ENCODE results near the gene THSD7B.

The THSD7B gene

GRCh38 chr2:137182071-137182470 lies 416.7 kb downstream of the THSD7B start:
- H3K27me3 ChIP-seq (ENCODE audit: control insufficient read depth, insufficient read depth, low read length), result no peaks in the 10 kb centered on the region
- H3K4me1 ChIP-seq (ENCODE audit: control insufficient read depth, insufficient read depth, low read length), result peaks cover 29% of the 10 kb centered on the region
- H3K9ac ChIP-seq (ENCODE audit: low read depth, low read length), result no peak overlapping the region
- no peak overlapping the region for H3K4me2 ChIP-seq (ENCODE audit: low read length)
- H3K36me3 ChIP-seq (ENCODE audit: insufficient read depth, low read length), result no peaks in the 10 kb centered on the region
- H3K9me3 ChIP-seq (replicated peaks; ENCODE audit: low read length), result peaks cover 2% of the 10 kb centered on the region
- H3K4me3 ChIP-seq (ENCODE audit: low read length), result no peak overlapping the region

- Histone ChIP-seq H3K4me3 (ENCODE audit: low read length) (no peak overlapping the region), H3K9me3 (replicated peaks; ENCODE audit: low read length) (peaks cover 2% of the 10 kb centered on the region), H3K27me3 (ENCODE audit: control insufficient read depth, insufficient read depth, low read length) (no peaks in the 10 kb centered on the region), H3K4me2 (ENCODE audit: low read length) (no peak overlapping the region), H3K36me3 (ENCODE audit: insufficient read depth, low read length) (no peaks in the 10 kb centered on the region), H3K9ac (ENCODE audit: low read depth, low read length) (no peak overlapping the region), H3K4me1 (ENCODE audit: control insufficient read depth, insufficient read depth, low read length) (peaks cover 26% of the 10 kb centered on the region)
These were observed 418.0 kb downstream of the THSD7B start for GRCh38 chr2:137183206-137183898.

- Histone ChIP-seq H3K9ac (ENCODE audit: low read depth, low read length) (no peak overlapping the region), H3K4me3 (ENCODE audit: low read length) (no peak overlapping the region)
These were observed 420.2 kb downstream of the THSD7B start for GRCh38 chr2:137185378-137186078.

DNA sequence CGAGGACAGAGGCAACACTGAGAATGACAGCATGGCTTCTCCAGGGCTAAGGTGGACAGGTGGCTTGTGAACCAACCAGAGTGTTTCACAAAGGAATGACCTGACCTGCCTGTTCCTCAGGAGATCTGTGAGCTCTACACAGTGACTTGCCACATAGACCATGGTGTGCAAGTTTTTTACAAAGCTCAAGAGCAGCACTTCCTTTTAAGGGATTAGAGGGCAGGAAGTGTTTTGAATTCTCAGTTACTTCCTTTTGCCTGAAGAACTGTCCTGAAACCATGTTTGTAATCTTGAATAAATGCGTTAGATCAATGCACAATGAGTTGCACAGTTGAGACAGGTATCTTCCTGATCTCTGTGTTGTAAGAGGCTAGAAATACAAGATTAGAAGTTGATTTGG lies 421.9 kb downstream of the THSD7B start:
- Histone ChIP-seq H3K4me2 (ENCODE audit: low read length) (no peak overlapping the region), H3K9me3 (replicated peaks; ENCODE audit: low read length) (peaks cover 2% of the 10 kb centered on the region), H3K36me3 (ENCODE audit: insufficient read depth, low read length) (no peaks in the 10 kb centered on the region), H3K4me3 (ENCODE audit: low read length) (no peak overlapping the region), H3K27me3 (ENCODE audit: control insufficient read depth, insufficient read depth, low read length) (no peaks in the 10 kb centered on the region), H3K4me1 (ENCODE audit: control insufficient read depth, insufficient read depth, low read length) (peaks cover 12% of the 10 kb centered on the region), H3K9ac (ENCODE audit: low read depth, low read length) (no peak overlapping the region)

More at GRCh38 chr2:137185378-137186078, 420.2 kb downstream of the THSD7B start:
- no peaks in the 10 kb centered on the region for H3K36me3 ChIP-seq (ENCODE audit: insufficient read depth, low read length)
- H3K27me3 ChIP-seq (ENCODE audit: control insufficient read depth, insufficient read depth, low read length), result no peaks in the 10 kb centered on the region
- H3K4me1 ChIP-seq (ENCODE audit: control insufficient read depth, insufficient read depth, low read length), result peaks cover 8% of the 10 kb centered on the region
- H3K9me3 ChIP-seq (replicated peaks; ENCODE audit: low read length), result peaks cover 2% of the 10 kb centered on the region
- no peak overlapping the region for H3K4me2 ChIP-seq (ENCODE audit: low read length)

- Histone ChIP-seq H3K4me1 (ENCODE audit: control insufficient read depth, insufficient read depth, low read length) (peaks cover 21% of the 10 kb centered on the region), H3K9me3 (replicated peaks; ENCODE audit: low read length) (no peaks in the 10 kb centered on the region)
These were observed 425.3 kb downstream of the THSD7B start for GRCh38 chr2:137190411-137191195.

DNA sequence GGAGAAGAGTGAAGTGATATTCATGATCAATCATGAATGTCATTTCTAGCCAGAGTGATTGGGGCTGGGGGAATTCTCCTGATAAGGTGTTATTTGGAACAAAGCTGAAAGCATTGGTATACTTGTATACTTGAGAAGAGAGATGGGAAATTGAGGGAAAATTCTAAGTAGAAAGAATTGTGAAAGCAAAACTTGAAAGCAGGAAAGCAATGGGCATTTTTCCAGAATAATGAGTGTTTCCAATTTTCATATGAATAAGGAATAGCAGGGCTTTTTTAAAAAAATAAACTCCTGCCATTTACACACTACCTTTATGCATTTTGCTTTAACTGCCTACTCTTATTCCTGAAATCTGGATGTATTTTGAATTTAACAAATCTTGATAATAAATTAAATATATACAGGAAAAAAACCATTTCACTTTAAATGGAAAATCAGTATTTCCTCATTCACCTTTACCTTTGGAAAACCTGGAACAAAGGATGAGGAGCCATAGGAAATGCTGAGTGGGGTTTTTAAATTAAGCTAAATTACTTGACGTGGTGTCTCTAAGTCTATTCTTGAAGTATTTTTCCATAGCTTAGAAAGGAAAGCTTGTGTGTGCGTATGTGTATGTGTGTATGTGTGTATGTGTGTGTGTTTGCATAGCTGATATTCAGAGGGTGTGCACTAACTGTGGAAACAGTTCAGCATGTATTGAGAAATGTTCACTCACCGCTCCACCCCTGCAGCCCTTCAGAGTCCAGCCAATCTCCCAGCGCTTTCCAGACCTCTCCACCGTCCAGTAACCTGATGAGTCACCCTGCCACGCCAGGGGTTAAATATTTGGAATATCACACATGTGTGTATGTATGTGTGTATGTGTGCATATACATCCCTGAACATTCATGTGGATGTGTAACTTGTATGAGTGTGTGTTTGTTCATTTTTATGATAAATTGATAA lies 427.3 kb downstream of the THSD7B start:
- H3K4me1 ChIP-seq (ENCODE audit: control insufficient read depth, insufficient read depth, low read length), result peaks cover 21% of the 10 kb centered on the region
- H3K27me3 ChIP-seq (ENCODE audit: control insufficient read depth, insufficient read depth, low read length), result no peaks in the 10 kb centered on the region
- no peak overlapping the region for H3K4me2 ChIP-seq (ENCODE audit: low read length)
- H3K9me3 ChIP-seq (replicated peaks; ENCODE audit: low read length), result no peaks in the 10 kb centered on the region
- no peak overlapping the region for H3K4me3 ChIP-seq (ENCODE audit: low read length)
- H3K9ac ChIP-seq (ENCODE audit: low read depth, low read length), result no peak overlapping the region
- no peaks in the 10 kb centered on the region for H3K36me3 ChIP-seq (ENCODE audit: insufficient read depth, low read length)

More at GRCh38 chr2:137190411-137191195, 425.3 kb downstream of the THSD7B start:
- Histone ChIP-seq H3K36me3 (ENCODE audit: insufficient read depth, low read length) (no peaks in the 10 kb centered on the region), H3K9ac (ENCODE audit: low read depth, low read length) (no peak overlapping the region), H3K4me2 (ENCODE audit: low read length) (peak overlapping the region; percentile 10), H3K27me3 (ENCODE audit: control insufficient read depth, insufficient read depth, low read length) (no peaks in the 10 kb centered on the region), H3K4me3 (ENCODE audit: low read length) (no peak overlapping the region)

GRCh38 chr2:137193401-137193800 lies 428.1 kb downstream of the THSD7B start:
- Histone ChIP-seq H3K4me3 (ENCODE audit: low read length) (no peak overlapping the region), H3K9ac (ENCODE audit: low read depth, low read length) (no peak overlapping the region), H3K4me1 (ENCODE audit: control insufficient read depth, insufficient read depth, low read length) (peaks cover 21% of the 10 kb centered on the region), H3K9me3 (replicated peaks; ENCODE audit: low read length) (no peaks in the 10 kb centered on the region), H3K4me2 (ENCODE audit: low read length) (no peak overlapping the region), H3K27me3 (ENCODE audit: control insufficient read depth, insufficient read depth, low read length) (no peaks in the 10 kb centered on the region), H3K36me3 (ENCODE audit: insufficient read depth, low read length) (no peaks in the 10 kb centered on the region)

GRCh38 chr2:137194111-137194510 lies 428.8 kb downstream of the THSD7B start:
- no peaks in the 10 kb centered on the region for H3K9me3 ChIP-seq (replicated peaks; ENCODE audit: low read length)
- no peak overlapping the region for H3K4me2 ChIP-seq (ENCODE audit: low read length)
- H3K27me3 ChIP-seq (ENCODE audit: control insufficient read depth, insufficient read depth, low read length), result no peaks in the 10 kb centered on the region

GRCh38 chr2:137199751-137200150 lies 434.4 kb downstream of the THSD7B start:
- Histone ChIP-seq H3K9ac (ENCODE audit: low read depth, low read length) (no peak overlapping the region), H3K36me3 (ENCODE audit: insufficient read depth, low read length) (no peaks in the 10 kb centered on the region), H3K27me3 (ENCODE audit: control insufficient read depth, insufficient read depth, low read length) (no peaks in the 10 kb centered on the region), H3K9me3 (replicated peaks; ENCODE audit: low read length) (no peaks in the 10 kb centered on the region), H3K4me3 (ENCODE audit: low read length) (no peak overlapping the region), H3K4me1 (ENCODE audit: control insufficient read depth, insufficient read depth, low read length) (no peaks in the 10 kb centered on the region), H3K4me2 (ENCODE audit: low read length) (no peak overlapping the region)

More at GRCh38 chr2:137194111-137194510, 428.8 kb downstream of the THSD7B start:
- H3K36me3 ChIP-seq (ENCODE audit: insufficient read depth, low read length), result no peaks in the 10 kb centered on the region
- peaks cover 21% of the 10 kb centered on the region for H3K4me1 ChIP-seq (ENCODE audit: control insufficient read depth, insufficient read depth, low read length)
- no peak overlapping the region for H3K9ac ChIP-seq (ENCODE audit: low read depth, low read length)
- no peak overlapping the region for H3K4me3 ChIP-seq (ENCODE audit: low read length)

- Histone ChIP-seq H3K9ac (ENCODE audit: low read depth, low read length) (no peak overlapping the region), H3K4me3 (ENCODE audit: low read length) (no peak overlapping the region), H3K4me1 (ENCODE audit: control insufficient read depth, insufficient read depth, low read length) (no peaks in the 10 kb centered on the region), H3K4me2 (ENCODE audit: low read length) (no peak overlapping the region), H3K36me3 (ENCODE audit: insufficient read depth, low read length) (no peaks in the 10 kb centered on the region), H3K9me3 (replicated peaks; ENCODE audit: low read length) (no peaks in the 10 kb centered on the region), H3K27me3 (ENCODE audit: control insufficient read depth, insufficient read depth, low read length) (no peaks in the 10 kb centered on the region)
These were observed 437.0 kb downstream of the THSD7B start for GRCh38 chr2:137202318-137202717.
